Thoracic aorta (tissue), 2 donors: ENCODE data around the gene KRT75. TPM values are rescaled to one million over a fixed set of nuclear protein-coding genes. Genes with fewer than 3 reads are reported as not detected.

Experiments
- ATAC-seq: fragments of 150-250 bp; one replicate; pipeline ENCODE4 v1.8.0; 2017; ENCODE audit warnings: low read depth; ENCODE audit not compliant: insufficient number of reproducible peaks, low FRiP score
- DNase-seq: peaks from one replicate; pipeline ENCODE4 v3.0.0-alpha.2; 2020; ENCODE audit warnings: low spot score
- H3K27ac ChIP-seq, 2 donors: fragments of 200-600 bp; sonication (generic); 1 replicate in 1 of 2; 2 replicates in 1 of 2; pipeline ENCODE4 v1.5.1; 2016; ENCODE audit warnings: mild to moderate bottlenecking in 2 of 2, moderate library complexity in 2 of 2
- H3K27me3 ChIP-seq: fragments of 200-600 bp; sonication (generic); replicated peaks from 2 replicates; pipeline ENCODE4 v1.6.0; 2016; ENCODE audit warnings: mild to moderate bottlenecking; ENCODE audit not compliant: insufficient read depth
- H3K36me3 ChIP-seq: fragments of 200-600 bp; sonication (generic); one replicate; pipeline ENCODE4 v1.5.1; 2016
- H3K4me1 ChIP-seq, 2 donors: fragments of 200-600 bp; sonication (generic); 1 replicate in 1 of 2; 2 replicates in 1 of 2; pipeline versions ENCODE4 v1.5.1 to v1.6.0; 2016; ENCODE audit warnings: low read depth in 2 of 2, mild to moderate bottlenecking in 1 of 2; ENCODE audit not compliant: control insufficient read depth in 1 of 2
- H3K4me3 ChIP-seq: fragments of 200-600 bp; sonication (generic); 2 replicates; pipeline ENCODE4 v1.5.1; 2016; ENCODE audit warnings: mild to moderate bottlenecking
- H3K9me3 ChIP-seq: fragments of 200-600 bp; sonication (generic); 2 replicates; pipeline ENCODE4 v1.5.1; 2016
- CTCF ChIP-seq: fragments of 200-600 bp; sonication (generic); IDR thresholded peaks from one replicate; pipeline ENCODE4 v1.5.1; 2019; ENCODE audit warnings: antibody characterized with exemption
- total RNA-seq, 2 donors: library from RNA; depleted of rRNA; stranded (reverse); fragments of >200 nt; gene quantifications; one replicate each; pipeline versions ENCODE4 v1.1.0 to v1.2.3, GENCODE V29; 2016

The KRT75 gene
- total RNA-seq, 2 donors from 2014 or later: not detected

GRCh38 chr12:52445876-52446275, 11.7 kb upstream of the KRT75 start:
- Histone ChIP-seq H3K27me3 (no peaks in the 10 kb centered on the region), H3K9me3 (no peaks in the 10 kb centered on the region), H3K4me1 (no peaks in the 10 kb centered on the region), H3K36me3 (no peaks in the 10 kb centered on the region), H3K27ac (no peak overlapping the region), H3K4me3 (no peak overlapping the region)
- no peak for TF ChIP-seq CTCF
- DNase-seq (no peak), ATAC-seq (no peak)

GRCh38 chr12:52444647-52445595, 10.8 kb upstream of the KRT75 start:
- Histone ChIP-seq H3K36me3 (no peaks in the 10 kb centered on the region), H3K27me3 (no peaks in the 10 kb centered on the region), H3K9me3 (no peaks in the 10 kb centered on the region), H3K4me1 (no peaks in the 10 kb centered on the region), H3K4me3 (no peak overlapping the region), H3K27ac (no peak overlapping the region)
- ATAC-seq (no peak), DNase-seq (no peak)
- no peak for TF ChIP-seq CTCF

- no peaks in the 10 kb centered on the region for H3K9me3 ChIP-seq
- H3K27ac ChIP-seq: no peak overlapping the region
- no peak overlapping the region for H3K4me3 ChIP-seq
- ATAC-seq: no peak
- H3K36me3 ChIP-seq: no peaks in the 10 kb centered on the region
- TF ChIP-seq CTCF: no peak
- H3K27me3 ChIP-seq: no peaks in the 10 kb centered on the region
- no peaks in the 10 kb centered on the region for H3K4me1 ChIP-seq
- no peak for DNase-seq
Observed at GRCh38 chr12:52443966-52444365, 9.8 kb upstream of the KRT75 start.

- TF ChIP-seq CTCF: no peak
- H3K36me3 ChIP-seq: no peaks in the 10 kb centered on the region
- H3K4me1 ChIP-seq: no peaks in the 10 kb centered on the region
- H3K27ac ChIP-seq: no peak overlapping the region
- no peaks in the 10 kb centered on the region for H3K9me3 ChIP-seq
- no peak for ATAC-seq
- H3K4me3 ChIP-seq: no peak overlapping the region
- no peaks in the 10 kb centered on the region for H3K27me3 ChIP-seq
- no peak for DNase-seq
Observed at GRCh38 chr12:52442600-52443061, 8.5 kb upstream of the KRT75 start.

- no peak for ATAC-seq
- H3K4me3 ChIP-seq: no peak overlapping the region
Observed at GRCh38 chr12:52441320-52441911, 7.2 kb upstream of the KRT75 start.

More at GRCh38 chr12:52441320-52441911, 7.2 kb upstream of the KRT75 start:
- Histone ChIP-seq H3K27me3 (no peaks in the 10 kb centered on the region), H3K36me3 (no peaks in the 10 kb centered on the region), H3K9me3 (no peaks in the 10 kb centered on the region), H3K27ac (no peak overlapping the region), H3K4me1 (no peaks in the 10 kb centered on the region)
- no peak for TF ChIP-seq CTCF
- DNase-seq: no peak
